GM12878 (cell line): ENCODE results near the gene PRKAB1. TPM values are rescaled to one million over a fixed set of nuclear protein-coding genes. Genes with fewer than 3 reads are reported as not detected.

ENCODE experiments used
- ATAC-seq: fragments of 200-7000 bp; cut with Tn5 transposase; 3 replicates; pipeline ENCODE4 v1.9.1; 2020; ENCODE audit warnings: mild to moderate bottlenecking, moderate library complexity
- BruUV-seq: library from RNA; stranded (reverse); fragments of 400-500 nt; replicated peaks from 2 replicates; lab custom pipeline; 2021; lab: Mats Ljungman, UMichigan
- CTCF ChIA-PET: fragments of 300-600 bp; sonication (Branson Sonifier 250); formaldehyde crosslinking; extraction: SDS; loops from one replicate; lab custom pipeline; 2021; ENCODE audit warnings: inconsistent platforms; lab: Yijun Ruan, JAX
- POLR2A ChIA-PET: fragments of 350-600 bp; formaldehyde crosslinking; extraction: SDS; loops from one replicate; lab custom pipeline; 2021; ENCODE audit warnings: inconsistent platforms; lab: Charles Lee
- RAD21 ChIA-PET: fragments of 300-600 bp; sonication (Branson Sonifier 250); formaldehyde crosslinking; loops from one replicate; lab custom pipeline; 2023; ENCODE audit warnings: antibody characterized with exemption; ENCODE audit not compliant: unreplicated experiment; lab: Charles Lee
- SMC1A ChIA-PET: fragments of 300-600 bp; sonication (Branson Sonifier 250); formaldehyde crosslinking; loops from one replicate; lab custom pipeline; 2023; ENCODE audit not compliant: unreplicated experiment, uncharacterized antibody; lab: Charles Lee
- DNase-seq: peaks from one replicate; pipeline ENCODE4 v3.0.0-alpha.2; 2011; ENCODE audit warnings: low read depth, low spot score
- FAIRE-seq: peaks from 3 replicates; lab custom pipeline; 2011; peaks lifted over from hg19 to GRCh38; lab: Jason Lieb, UNC
- H2AFZ ChIP-seq: 2 replicates; pipeline ENCODE4 v1.6.0; 2011; ENCODE audit warnings: low read depth, low read length, control low read depth; ENCODE audit not compliant: control insufficient read depth
- H3K27ac ChIP-seq: 2 replicates; pipeline ENCODE4 v1.5.1; 2011; ENCODE audit warnings: control low read depth; ENCODE audit not compliant: control insufficient read depth, insufficient read depth
- H3K27me3 ChIP-seq, 2 experiments: replicated peaks in 1 of 2; 2 replicates each; pipeline versions ENCODE4 v1.6.0 to v1.6.1; 2011; ENCODE audit warnings: low read length in 1 of 2; ENCODE audit not compliant: control insufficient read depth in 2 of 2, insufficient read depth in 2 of 2
- H3K36me3 ChIP-seq, 2 experiments: 2 replicates each; pipeline ENCODE4 v1.5.1; 2011; ENCODE audit warnings: low read length in 1 of 2; ENCODE audit not compliant: control insufficient read depth in 2 of 2, insufficient read depth in 2 of 2
- H3K4me1 ChIP-seq: 2 replicates; pipeline ENCODE4 v1.6.1; 2011; ENCODE audit warnings: mild to moderate bottlenecking, low read length, moderate library complexity, mixed read lengths; ENCODE audit not compliant: control insufficient read depth, insufficient read depth
- H3K4me2 ChIP-seq: 2 replicates; pipeline ENCODE4 v1.6.0; 2011; ENCODE audit warnings: control low read depth; ENCODE audit not compliant: control insufficient read depth, insufficient read depth
- H3K4me3 ChIP-seq: fragments of 200-600 bp; sonication (generic); 2 replicates; pipeline ENCODE4 v1.5.1; 2016
- H3K79me2 ChIP-seq: 2 replicates; pipeline ENCODE4 v1.6.0; 2011; ENCODE audit warnings: low read length; ENCODE audit not compliant: control insufficient read depth, insufficient read depth
- H3K9ac ChIP-seq: 2 replicates; pipeline ENCODE4 v1.8.0; 2011; ENCODE audit warnings: low read length, control low read depth, mixed read lengths; ENCODE audit not compliant: control insufficient read depth, insufficient read depth
- H3K9me3 ChIP-seq: replicated peaks from 3 replicates; pipeline ENCODE4 v1.5.1; 2011; ENCODE audit warnings: mild to moderate bottlenecking, low read length; ENCODE audit not compliant: control insufficient read depth, insufficient read depth
- H4K20me1 ChIP-seq: 2 replicates; pipeline ENCODE4 v1.6.0; 2011; ENCODE audit not compliant: control insufficient read depth, insufficient read depth
- CHD4 ChIP-seq: fragments of 200-600 bp; sonication (generic); IDR thresholded peaks from 2 replicates; pipeline ENCODE4 v1.6.1; 2016; ENCODE audit warnings: mild to moderate bottlenecking
- EED ChIP-seq: sonication (generic); IDR thresholded peaks from 2 replicates; pipeline ENCODE4 v1.6.1; 2016; ENCODE audit warnings: antibody characterized with exemption, low read depth
- FOS ChIP-seq: IDR thresholded peaks from 3 replicates; pipeline ENCODE4 v1.6.1; 2011; ENCODE audit warnings: borderline replicate concordance; ENCODE audit not compliant: insufficient read length; ENCODE audit errors: extremely low read depth
- IRF4 ChIP-seq: IDR thresholded peaks from 2 replicates; pipeline ENCODE4 v1.6.1; 2011; ENCODE audit warnings: low read depth, low read length
- KLF5 ChIP-seq: fragments of 450-650 bp; IDR thresholded peaks from 2 replicates; pipeline ENCODE4 v1.6.1; 2014; ENCODE audit warnings: mild to moderate bottlenecking; ENCODE audit not compliant: partially characterized antibody
- MXI1 ChIP-seq: fragments of 150-350 bp; IDR thresholded peaks from 2 replicates; pipeline ENCODE4 v1.6.1; 2011; ENCODE audit warnings: low read depth, mild to moderate bottlenecking, inconsistent platforms, low read length, improper control_type of control experiment
- NR2C2 ChIP-seq: IDR thresholded peaks from 2 replicates; pipeline ENCODE4 v1.6.1; 2011; ENCODE audit warnings: borderline replicate concordance, low read depth; ENCODE audit not compliant: control insufficient read depth, insufficient read length
- POLR2AphosphoS2 ChIP-seq: IDR thresholded peaks from 2 replicates; pipeline ENCODE4 v1.6.1; 2011; ENCODE audit warnings: low read depth, mild to moderate bottlenecking, low read length, improper control_type of control experiment, moderate library complexity
- RB1 ChIP-seq: fragments of 450-650 bp; formaldehyde crosslinking; IDR thresholded peaks from 2 replicates; pipeline ENCODE4 v1.6.1; 2017; ENCODE audit warnings: mild to moderate bottlenecking, borderline replicate concordance
- SMAD5 ChIP-seq: IDR thresholded peaks from 2 replicates; pipeline ENCODE4 v1.6.1; 2016; ENCODE audit warnings: antibody characterized with exemption, low read depth
- TARDBP ChIP-seq: IDR thresholded peaks from 2 replicates; pipeline ENCODE4 v1.6.1; 2016; ENCODE audit warnings: borderline replicate concordance
- WGBS: methylation state at CpG from one replicate; pipeline ENCODE4 v1.1.6; 2016; ENCODE audit warnings: low lambda C conversion rate; ENCODE audit not compliant: insufficient replicate concordance, insufficient coverage; ENCODE audit errors: missing lambda C conversion rate; 5-methylcytosine and 5-hydroxymethylcytosine counted together
- in situ Hi-C: fragments of 300-500 bp; cut with MboI; formaldehyde crosslinking; loops from 9 replicates; pipeline ENCODE4 v1.14.3; 2018; ENCODE audit warnings: mixed read lengths
- intact Hi-C: fragments of 100-400 bp; cut with micrococcal nuclease; formaldehyde crosslinking; loops from one replicate; pipeline ENCODE4 v1.14.2; 2022; ENCODE audit not compliant: unreplicated experiment
- polyA plus RNA-seq, 11 experiments: library from polyadenylated mRNA; depleted of rRNA in 4 of 11; unstranded in 6 of 11; stranded (reverse) in 5 of 11; fragments of >200 nt; fragmentation: Nextera tagmentation in 4 of 11; fragmentation: Illumina TruSeq in 1 of 11; extraction: Ambion mirVana in 4 of 11; extraction: Trizol in 1 of 11; gene quantifications; 1 replicate in 1 of 11; 2 replicates in 10 of 11; pipeline versions ENCODE4 v1.2.1 to v1.2.3, GENCODE V29; 2011 to 2016; ENCODE audit warnings: inconsistent platforms in 2 of 11, missing spikeins in 2 of 11, low read depth in 1 of 11
- total RNA-seq, 4 experiments: library from RNA; depleted of rRNA in 3 of 4; stranded (reverse); fragments of >200 nt in 3 of 4; fragmentation: Illumina TruSeq in 1 of 4; extraction: Trizol in 1 of 4; gene quantifications; 2 replicates each; pipeline versions ENCODE4 v1.2.1 to v1.2.3, GENCODE V29; 2013 to 2021
- TF ChIP-seq, protein P1 (sequence below): fragments of 450-650 bp; IDR thresholded peaks from 2 replicates; pipeline ENCODE4 v1.6.1; 2016; ENCODE audit warnings: mild to moderate bottlenecking, moderate library complexity, borderline replicate concordance
- TF ChIP-seq, protein P2 (sequence below): fragments of 150-350 bp; IDR thresholded peaks from 2 replicates; pipeline ENCODE4 v1.6.1; 2014; ENCODE audit warnings: mild to moderate bottlenecking, low read depth, low read length
- TF ChIP-seq, protein P3 (sequence below): fragments of 450-650 bp; IDR thresholded peaks from 2 replicates; pipeline ENCODE4 v1.6.1; 2016; ENCODE audit warnings: mild to moderate bottlenecking

The PRKAB1 gene
- total and polyA plus RNA-seq, 10 of the 15 experiments (the other 5 are each of a cell fraction or from before 2014, with no cell fraction given), result 24.6 to 85.0 (median 50.6) TPM

DNA sequence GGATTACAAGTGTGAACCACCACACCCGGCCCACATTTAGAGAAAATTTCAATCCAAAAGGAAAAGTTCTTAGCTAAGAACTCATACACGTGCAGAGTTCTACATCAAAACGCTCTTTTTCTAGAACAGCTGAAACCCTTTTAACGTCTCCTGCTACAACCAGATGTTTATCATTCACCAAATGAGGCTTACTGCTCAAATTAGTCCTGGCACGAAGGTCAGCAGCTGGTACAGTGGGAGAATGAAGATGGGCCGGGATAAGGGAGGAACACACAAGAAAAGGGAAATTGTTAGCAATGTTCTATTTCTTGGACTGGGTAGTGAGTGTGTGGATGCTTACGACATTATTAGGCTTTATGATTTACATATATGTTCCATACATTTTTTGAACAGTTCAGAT lies 37.2 kb downstream of the PRKAB1 start:
- TF ChIP-seq NR2C2, result no peak
- no peak for TF ChIP-seq TARDBP
- no peak for TF ChIP-seq MXI1
- no peak for TF ChIP-seq RB1
- TF ChIP-seq POLR2AphosphoS2, result no peak
- no peak for TF ChIP-seq EED
- TF ChIP-seq, protein P1, sequence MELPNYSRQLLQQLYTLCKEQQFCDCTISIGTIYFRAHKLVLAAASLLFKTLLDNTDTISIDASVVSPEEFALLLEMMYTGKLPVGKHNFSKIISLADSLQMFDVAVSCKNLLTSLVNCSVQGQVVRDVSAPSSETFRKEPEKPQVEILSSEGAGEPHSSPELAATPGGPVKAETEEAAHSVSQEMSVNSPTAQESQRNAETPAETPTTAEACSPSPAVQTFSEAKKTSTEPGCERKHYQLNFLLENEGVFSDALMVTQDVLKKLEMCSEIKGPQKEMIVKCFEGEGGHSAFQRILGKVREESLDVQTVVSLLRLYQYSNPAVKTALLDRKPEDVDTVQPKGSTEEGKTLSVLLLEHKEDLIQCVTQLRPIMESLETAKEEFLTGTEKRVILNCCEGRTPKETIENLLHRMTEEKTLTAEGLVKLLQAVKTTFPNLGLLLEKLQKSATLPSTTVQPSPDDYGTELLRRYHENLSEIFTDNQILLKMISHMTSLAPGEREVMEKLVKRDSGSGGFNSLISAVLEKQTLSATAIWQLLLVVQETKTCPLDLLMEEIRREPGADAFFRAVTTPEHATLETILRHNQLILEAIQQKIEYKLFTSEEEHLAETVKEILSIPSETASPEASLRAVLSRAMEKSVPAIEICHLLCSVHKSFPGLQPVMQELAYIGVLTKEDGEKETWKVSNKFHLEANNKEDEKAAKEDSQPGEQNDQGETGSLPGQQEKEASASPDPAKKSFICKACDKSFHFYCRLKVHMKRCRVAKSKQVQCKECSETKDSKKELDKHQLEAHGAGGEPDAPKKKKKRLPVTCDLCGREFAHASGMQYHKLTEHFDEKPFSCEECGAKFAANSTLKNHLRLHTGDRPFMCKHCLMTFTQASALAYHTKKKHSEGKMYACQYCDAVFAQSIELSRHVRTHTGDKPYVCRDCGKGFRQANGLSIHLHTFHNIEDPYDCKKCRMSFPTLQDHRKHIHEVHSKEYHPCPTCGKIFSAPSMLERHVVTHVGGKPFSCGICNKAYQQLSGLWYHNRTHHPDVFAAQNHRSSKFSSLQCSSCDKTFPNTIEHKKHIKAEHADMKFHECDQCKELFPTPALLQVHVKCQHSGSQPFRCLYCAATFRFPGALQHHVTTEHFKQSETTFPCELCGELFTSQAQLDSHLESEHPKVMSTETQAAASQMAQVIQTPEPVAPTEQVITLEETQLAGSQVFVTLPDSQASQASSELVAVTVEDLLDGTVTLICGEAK, result no peak
- no peak for TF ChIP-seq FOS
- TF ChIP-seq IRF4, result no peak
- TF ChIP-seq SMAD5, result no peak
- TF ChIP-seq CHD4, result no peak
- TF ChIP-seq, protein P2, sequence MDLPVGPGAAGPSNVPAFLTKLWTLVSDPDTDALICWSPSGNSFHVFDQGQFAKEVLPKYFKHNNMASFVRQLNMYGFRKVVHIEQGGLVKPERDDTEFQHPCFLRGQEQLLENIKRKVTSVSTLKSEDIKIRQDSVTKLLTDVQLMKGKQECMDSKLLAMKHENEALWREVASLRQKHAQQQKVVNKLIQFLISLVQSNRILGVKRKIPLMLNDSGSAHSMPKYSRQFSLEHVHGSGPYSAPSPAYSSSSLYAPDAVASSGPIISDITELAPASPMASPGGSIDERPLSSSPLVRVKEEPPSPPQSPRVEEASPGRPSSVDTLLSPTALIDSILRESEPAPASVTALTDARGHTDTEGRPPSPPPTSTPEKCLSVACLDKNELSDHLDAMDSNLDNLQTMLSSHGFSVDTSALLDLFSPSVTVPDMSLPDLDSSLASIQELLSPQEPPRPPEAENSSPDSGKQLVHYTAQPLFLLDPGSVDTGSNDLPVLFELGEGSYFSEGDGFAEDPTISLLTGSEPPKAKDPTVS, result no peak
- TF ChIP-seq KLF5, result no peak
- TF ChIP-seq, protein P3, sequence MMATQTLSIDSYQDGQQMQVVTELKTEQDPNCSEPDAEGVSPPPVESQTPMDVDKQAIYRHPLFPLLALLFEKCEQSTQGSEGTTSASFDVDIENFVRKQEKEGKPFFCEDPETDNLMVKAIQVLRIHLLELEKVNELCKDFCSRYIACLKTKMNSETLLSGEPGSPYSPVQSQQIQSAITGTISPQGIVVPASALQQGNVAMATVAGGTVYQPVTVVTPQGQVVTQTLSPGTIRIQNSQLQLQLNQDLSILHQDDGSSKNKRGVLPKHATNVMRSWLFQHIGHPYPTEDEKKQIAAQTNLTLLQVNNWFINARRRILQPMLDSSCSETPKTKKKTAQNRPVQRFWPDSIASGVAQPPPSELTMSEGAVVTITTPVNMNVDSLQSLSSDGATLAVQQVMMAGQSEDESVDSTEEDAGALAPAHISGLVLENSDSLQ, result no peak
- no peaks in the 10 kb centered on the region for H3K79me2 ChIP-seq
- ChIA-PET SMC1A (no interaction called here), CTCF (interaction anchor here (0.6 to 0.9 kb wide), 2 partner anchors 10 to 57 kb away, joined by 3 to 4 read pairs; no protein-coding TSS in a partner anchor), RAD21 (interaction anchor here (0.6 kb wide), 1 partner anchor 549 kb away, joined by 3 read pairs; no protein-coding TSS in a partner anchor), POLR2A (interaction anchor here (0.8 kb wide), 1 partner anchor 124 kb away, joined by 4 read pairs; no protein-coding TSS in a partner anchor)
- no peak overlapping the region for H3K4me2 ChIP-seq
- H3K9ac ChIP-seq, result no peak overlapping the region
- no peaks in the 10 kb centered on the region for H3K27me3 ChIP-seq
- H4K20me1 ChIP-seq, result no peaks in the 10 kb centered on the region
- in situ Hi-C loops, result no loop called here
- BruUV-seq, result no TSS peak
- FAIRE-seq, result no peak
- no peak overlapping the region for H3K27ac ChIP-seq
- peaks cover 0 to 8% of the 10 kb centered on the region in 2 experiments for H3K36me3 ChIP-seq
- no peaks in the 10 kb centered on the region for H3K9me3 ChIP-seq
- WGBS, result 100% methylated on average over 7 of the region's 7 CpGs
- no peak for DNase-seq
- intact Hi-C loops, result no loop called here
- no peaks in the 10 kb centered on the region for H3K4me1 ChIP-seq
- H2AFZ ChIP-seq, result no peak overlapping the region
- H3K4me3 ChIP-seq, result no peak overlapping the region
- no peak for ATAC-seq
